ENCODE results near the gene RSPRY1. TPM values are rescaled to one million over a fixed set of nuclear protein-coding genes. Genes with fewer than 3 reads are reported as not detected.

RSPRY1 gene
- polyA plus RNA-seq, 4 donors: 12.4 to 43.9 (median 17.2) TPM

- peaks cover 0 to 14% (median 0%) of the 10 kb centered on the region in 3 donors for H3K4me1 ChIP-seq (ENCODE audit: control insufficient read depth in 3 of 3, insufficient read depth in 2 of 3, low read depth in 1 of 3, low read length in 2 of 3)
- FAIRE-seq: no peak
- WGBS, 3 donors: 92 to 96% (median 94%) methylated on average over 10 of the region's 10 CpGs
These were observed 36.7 kb upstream of the RSPRY1 start for GRCh38 chr16:57149391-57149790.

GRCh38 chr16:57150682-57151330 is 35.3 kb upstream of the RSPRY1 start:
- DNase-seq (no peak), FAIRE-seq (no peak)
- WGBS, 3 donors: 86 to 87% (median 86%) methylated on average over 9 of the region's 9 CpGs

More at GRCh38 chr16:57149391-57149790, 36.7 kb upstream of the RSPRY1 start:
- peaks cover 3 to 45% (median 10%) of the 10 kb centered on the region in 3 donors for H3K36me3 ChIP-seq (ENCODE audit: control insufficient read depth in 3 of 3, insufficient read depth in 2 of 3, low read depth in 1 of 3, low read length in 3 of 3)
- DNase-seq: no peak
- H3K27me3 ChIP-seq (ENCODE audit: control insufficient read depth in 3 of 3, insufficient read depth in 3 of 3, low read length in 3 of 3): no peaks in the 10 kb centered on the region
- H3K9me3 ChIP-seq (ENCODE audit: control insufficient read depth in 2 of 2, insufficient read depth in 1 of 2, low read depth in 1 of 2, low read length in 1 of 2): no peaks in the 10 kb centered on the region
- H3K27ac ChIP-seq (ENCODE audit: low read depth in 1 of 3, low read length in 2 of 3): no peak overlapping the region
- no peak overlapping the region for H3K4me3 ChIP-seq (ENCODE audit: low read depth in 1 of 3, low read length in 3 of 3)

DNA sequence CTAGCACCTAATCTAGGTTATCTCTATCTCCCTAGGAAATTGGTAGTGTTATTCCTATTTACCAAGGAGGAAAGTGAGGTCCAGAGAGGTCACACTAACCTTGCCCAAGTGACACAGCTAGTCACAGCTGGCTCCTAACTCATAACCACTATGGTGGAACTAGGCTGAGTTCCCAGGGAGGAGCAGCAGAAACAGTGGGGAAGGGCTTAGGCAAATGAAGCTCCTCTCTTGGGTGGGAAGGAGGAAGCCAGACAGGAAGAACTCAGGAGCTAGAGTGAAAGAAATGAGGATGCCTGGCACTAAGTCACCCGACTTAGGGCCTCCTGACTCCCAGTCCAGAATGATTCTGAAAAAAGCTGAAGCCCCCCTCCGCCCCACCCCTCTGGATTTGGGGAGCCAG is 34.8 kb upstream of the RSPRY1 start:
- WGBS, 3 donors: 83 to 88% (median 87%) methylated on average over 2 of the region's 2 CpGs
- peaks cover 3 to 45% (median 16%) of the 10 kb centered on the region in 3 donors for H3K36me3 ChIP-seq (ENCODE audit: control insufficient read depth in 3 of 3, insufficient read depth in 2 of 3, low read depth in 1 of 3, low read length in 3 of 3)
- no peak for DNase-seq
- peaks cover 0 to under 1% (median 0%) of the 10 kb centered on the region in 3 donors for H3K4me1 ChIP-seq (ENCODE audit: control insufficient read depth in 3 of 3, insufficient read depth in 2 of 3, low read depth in 1 of 3, low read length in 2 of 3)
- H3K27ac ChIP-seq (ENCODE audit: low read depth in 1 of 3, low read length in 2 of 3): no peak overlapping the region
- no peaks in the 10 kb centered on the region for H3K27me3 ChIP-seq (ENCODE audit: control insufficient read depth in 3 of 3, insufficient read depth in 3 of 3, low read length in 3 of 3)
- H3K9me3 ChIP-seq (ENCODE audit: control insufficient read depth in 2 of 2, insufficient read depth in 1 of 2, low read depth in 1 of 2, low read length in 1 of 2): no peaks in the 10 kb centered on the region
- FAIRE-seq: no peak
- H3K4me3 ChIP-seq (ENCODE audit: low read depth in 1 of 3, low read length in 3 of 3): no peak overlapping the region

More at GRCh38 chr16:57150682-57151330, 35.3 kb upstream of the RSPRY1 start:
- Histone ChIP-seq H3K27ac (ENCODE audit: low read depth in 1 of 3, low read length in 2 of 3) (no peak overlapping the region), H3K4me1 (ENCODE audit: control insufficient read depth in 3 of 3, insufficient read depth in 2 of 3, low read depth in 1 of 3, low read length in 2 of 3) (peaks cover 0 to 6% (median 0%) of the 10 kb centered on the region in 3 donors), H3K9me3 (ENCODE audit: control insufficient read depth in 2 of 2, insufficient read depth in 1 of 2, low read depth in 1 of 2, low read length in 1 of 2) (no peaks in the 10 kb centered on the region), H3K27me3 (ENCODE audit: control insufficient read depth in 3 of 3, insufficient read depth in 3 of 3, low read length in 3 of 3) (no peaks in the 10 kb centered on the region), H3K4me3 (ENCODE audit: low read depth in 1 of 3, low read length in 3 of 3) (no peak overlapping the region), H3K36me3 (ENCODE audit: control insufficient read depth in 3 of 3, insufficient read depth in 2 of 3, low read depth in 1 of 3, low read length in 3 of 3) (peaks cover 3 to 48% (median 13%) of the 10 kb centered on the region in 3 donors)

GRCh38 chr16:57152096-57153093 is 33.7 kb upstream of the RSPRY1 start:
- H3K4me1 ChIP-seq (ENCODE audit: control insufficient read depth in 3 of 3, insufficient read depth in 2 of 3, low read depth in 1 of 3, low read length in 2 of 3): no peaks in the 10 kb centered on the region
- no peak for FAIRE-seq

GRCh38 chr16:57153841-57154240 is 32.3 kb upstream of the RSPRY1 start:
- Histone ChIP-seq H3K36me3 (ENCODE audit: control insufficient read depth in 3 of 3, insufficient read depth in 2 of 3, low read depth in 1 of 3, low read length in 3 of 3) (peaks cover 5 to 43% (median 22%) of the 10 kb centered on the region in 3 donors), H3K27me3 (ENCODE audit: control insufficient read depth in 3 of 3, insufficient read depth in 3 of 3, low read length in 3 of 3) (no peaks in the 10 kb centered on the region), H3K27ac (ENCODE audit: low read depth in 1 of 3, low read length in 2 of 3) (no peak overlapping the region), H3K9me3 (ENCODE audit: control insufficient read depth in 2 of 2, insufficient read depth in 1 of 2, low read depth in 1 of 2, low read length in 1 of 2) (no peaks in the 10 kb centered on the region), H3K4me3 (ENCODE audit: low read depth in 1 of 3, low read length in 3 of 3) (no peak overlapping the region), H3K4me1 (ENCODE audit: control insufficient read depth in 3 of 3, insufficient read depth in 2 of 3, low read depth in 1 of 3, low read length in 2 of 3) (no peaks in the 10 kb centered on the region)
- 66 to 75% (median 71%) methylated on average over 6 of the region's 6 CpGs for WGBS, 3 donors
- no peak for DNase-seq
- no peak for FAIRE-seq

More at GRCh38 chr16:57152096-57153093, 33.7 kb upstream of the RSPRY1 start:
- DNase-seq: no peak
- no peaks in the 10 kb centered on the region for H3K9me3 ChIP-seq (ENCODE audit: control insufficient read depth in 2 of 2, insufficient read depth in 1 of 2, low read depth in 1 of 2, low read length in 1 of 2)
- 85 to 97% (median 95%) methylated on average over 4 of the region's 4 CpGs for WGBS, 3 donors
- H3K27ac ChIP-seq (ENCODE audit: low read depth in 1 of 3, low read length in 2 of 3): no peak overlapping the region
- H3K36me3 ChIP-seq (ENCODE audit: control insufficient read depth in 3 of 3, insufficient read depth in 2 of 3, low read depth in 1 of 3, low read length in 3 of 3): peaks cover 3 to 44% (median 17%) of the 10 kb centered on the region in 3 donors
- no peaks in the 10 kb centered on the region for H3K27me3 ChIP-seq (ENCODE audit: control insufficient read depth in 3 of 3, insufficient read depth in 3 of 3, low read length in 3 of 3)
- no peak overlapping the region for H3K4me3 ChIP-seq (ENCODE audit: low read depth in 1 of 3, low read length in 3 of 3)

- 63 to 78% (median 77%) methylated on average over 6 of the region's 6 CpGs for WGBS, 3 donors
These were observed 30.3 kb upstream of the RSPRY1 start for GRCh38 chr16:57155702-57156350.

GRCh38 chr16:57156351-57156703 is 29.8 kb upstream of the RSPRY1 start:
- H3K4me3 ChIP-seq (ENCODE audit: low read depth in 1 of 3, low read length in 3 of 3): no peak overlapping the region
- no peak overlapping the region for H3K27ac ChIP-seq (ENCODE audit: low read depth in 1 of 3, low read length in 2 of 3)
- H3K27me3 ChIP-seq (ENCODE audit: control insufficient read depth in 3 of 3, insufficient read depth in 3 of 3, low read length in 3 of 3): no peaks in the 10 kb centered on the region
- WGBS, 3 donors: 12 to 54% (median 28%) methylated on average over 4 of the region's 4 CpGs
- H3K9me3 ChIP-seq (ENCODE audit: control insufficient read depth in 2 of 2, insufficient read depth in 1 of 2, low read depth in 1 of 2, low read length in 1 of 2): no peaks in the 10 kb centered on the region
- no peaks in the 10 kb centered on the region for H3K4me1 ChIP-seq (ENCODE audit: control insufficient read depth in 3 of 3, insufficient read depth in 2 of 3, low read depth in 1 of 3, low read length in 2 of 3)
- H3K36me3 ChIP-seq (ENCODE audit: control insufficient read depth in 3 of 3, insufficient read depth in 2 of 3, low read depth in 1 of 3, low read length in 3 of 3): peaks cover 10 to 36% (median 28%) of the 10 kb centered on the region in 3 donors
- peak in 1 of 2 donors; percentile 15 for DNase-seq
- no peak for FAIRE-seq

More at GRCh38 chr16:57155702-57156350, 30.3 kb upstream of the RSPRY1 start:
- Histone ChIP-seq H3K27ac (ENCODE audit: low read depth in 1 of 3, low read length in 2 of 3) (no peak overlapping the region), H3K4me1 (ENCODE audit: control insufficient read depth in 3 of 3, insufficient read depth in 2 of 3, low read depth in 1 of 3, low read length in 2 of 3) (no peaks in the 10 kb centered on the region), H3K27me3 (ENCODE audit: control insufficient read depth in 3 of 3, insufficient read depth in 3 of 3, low read length in 3 of 3) (no peaks in the 10 kb centered on the region), H3K4me3 (ENCODE audit: low read depth in 1 of 3, low read length in 3 of 3) (no peak overlapping the region), H3K9me3 (ENCODE audit: control insufficient read depth in 2 of 2, insufficient read depth in 1 of 2, low read depth in 1 of 2, low read length in 1 of 2) (no peaks in the 10 kb centered on the region), H3K36me3 (ENCODE audit: control insufficient read depth in 3 of 3, insufficient read depth in 2 of 3, low read depth in 1 of 3, low read length in 3 of 3) (peaks cover 10 to 37% (median 28%) of the 10 kb centered on the region in 3 donors)
- no peak for DNase-seq
- no peak for FAIRE-seq

- WGBS, 3 donors: 95 to 100% (median 95%) methylated on average over 1 of the region's 1 CpG
- no peak for FAIRE-seq
These were observed 28.6 kb upstream of the RSPRY1 start for GRCh38 chr16:57157533-57157932.

More at GRCh38 chr16:57157533-57157932, 28.6 kb upstream of the RSPRY1 start:
- Histone ChIP-seq H3K9me3 (ENCODE audit: control insufficient read depth in 2 of 2, insufficient read depth in 1 of 2, low read depth in 1 of 2, low read length in 1 of 2) (no peaks in the 10 kb centered on the region), H3K4me1 (ENCODE audit: control insufficient read depth in 3 of 3, insufficient read depth in 2 of 3, low read depth in 1 of 3, low read length in 2 of 3) (no peaks in the 10 kb centered on the region), H3K36me3 (ENCODE audit: control insufficient read depth in 3 of 3, insufficient read depth in 2 of 3, low read depth in 1 of 3, low read length in 3 of 3) (peaks cover 12 to 45% (median 27%) of the 10 kb centered on the region in 3 donors), H3K27me3 (ENCODE audit: control insufficient read depth in 3 of 3, insufficient read depth in 3 of 3, low read length in 3 of 3) (no peaks in the 10 kb centered on the region), H3K27ac (ENCODE audit: low read depth in 1 of 3, low read length in 2 of 3) (no peak overlapping the region), H3K4me3 (ENCODE audit: low read depth in 1 of 3, low read length in 3 of 3) (no peak overlapping the region)
- no peak for DNase-seq
